CD4-positive, alpha-beta T cell (primary cell): ENCODE measurements around the gene PP2D1. TPM values are rescaled to one million over a fixed set of nuclear protein-coding genes. Genes with fewer than 3 reads are reported as not detected.

Experiments used
- ATAC-seq: fragments of 200-7000 bp; cut with Tn5 transposase; one replicate; pipeline ENCODE4 v1.10.0; 2022; ENCODE audit warnings: mild to moderate bottlenecking; ENCODE audit not compliant: poor library complexity
- CTCF ChIA-PET: fragments of 350-600 bp; sonication (Branson Sonifier 250); formaldehyde crosslinking; loops from one replicate; lab custom pipeline; 2021; ENCODE audit warnings: antibody characterized with exemption, inconsistent platforms; lab: Charles Lee
- POLR2A ChIA-PET: fragments of 350-600 bp; sonication (Branson Sonifier 250); formaldehyde crosslinking; loops from one replicate; lab custom pipeline; 2021; ENCODE audit warnings: antibody characterized with exemption, inconsistent platforms; lab: Charles Lee
- DNase-seq, 14 experiments: peaks; one replicate each; pipeline ENCODE4 v3.0.0-alpha.2; 2013 to 2020; ENCODE audit warnings: mixed read lengths in 2 of 14
- H3K27ac ChIP-seq, 2 donors: one replicate each; pipeline versions ENCODE4 v1.5.1 to v1.7.0; 2013; ENCODE audit warnings: low read length in 2 of 2, low read depth in 1 of 2, mild to moderate bottlenecking in 1 of 2
- H3K27me3 ChIP-seq, 2 experiments: 1 replicate in 1 of 2; 2 replicates in 1 of 2; pipeline versions ENCODE4 v1.6.1 to v1.7.0; 2013; ENCODE audit warnings: low read length in 2 of 2, control low read depth in 1 of 2, mild to moderate bottlenecking in 1 of 2, moderate library complexity in 1 of 2; ENCODE audit not compliant: insufficient read depth in 2 of 2, control insufficient read depth in 1 of 2
- H3K36me3 ChIP-seq: one replicate; pipeline ENCODE4 v1.6.1; 2013; ENCODE audit warnings: low read length, control low read depth; ENCODE audit not compliant: insufficient read depth
- H3K4me1 ChIP-seq: one replicate; pipeline ENCODE4 v1.6.1; 2013; ENCODE audit warnings: low read length, control low read depth; ENCODE audit not compliant: insufficient read depth
- H3K4me3 ChIP-seq: one replicate; pipeline ENCODE4 v1.5.1; 2013; ENCODE audit warnings: mild to moderate bottlenecking, low read length, moderate library complexity
- H3K9me3 ChIP-seq, 2 experiments: 1 replicate in 1 of 2; 2 replicates in 1 of 2; pipeline versions ENCODE4 v1.6.1 to v1.7.0; 2013; ENCODE audit warnings: low read length in 2 of 2, mild to moderate bottlenecking in 2 of 2, control low read depth in 1 of 2, moderate library complexity in 1 of 2; ENCODE audit not compliant: control insufficient read depth in 1 of 2, insufficient read depth in 1 of 2
- H3K27ac Mint-ChIP-seq: one replicate; pipeline ENCODE4 v1.8.0; 2020; ENCODE audit warnings: mixed read lengths
- H3K27me3 Mint-ChIP-seq: one replicate; pipeline ENCODE4 v1.8.0; 2021; ENCODE audit warnings: mixed read lengths
- H3K36me3 Mint-ChIP-seq: one replicate; pipeline ENCODE4 v1.8.0; 2021; ENCODE audit warnings: low read depth, mixed read lengths
- H3K4me1 Mint-ChIP-seq: one replicate; pipeline ENCODE4 v1.8.0; 2021; ENCODE audit warnings: low read depth, mixed read lengths
- H3K4me3 Mint-ChIP-seq: one replicate; pipeline ENCODE4 v1.8.0; 2020; ENCODE audit warnings: mild to moderate bottlenecking, mixed read lengths
- H3K9me3 Mint-ChIP-seq: one replicate; pipeline ENCODE4 v1.8.0; 2020; ENCODE audit warnings: mixed read lengths
- CTCF ChIP-seq: fragments of 200-600 bp; IDR thresholded peaks from one replicate; pipeline ENCODE4 v1.8.0; 2022; ENCODE audit warnings: antibody characterized with exemption, mild to moderate bottlenecking
- intact Hi-C, 2 experiments: fragments of 100-400 bp; cut with DNase I in 1 of 2; cut with micrococcal nuclease in 1 of 2; formaldehyde crosslinking; loops; one replicate each; pipeline versions ENCODE4 v1.15.1 to v1.9.0; 2023 to 2025; cut with DNase I, micrococcal nuclease
- total RNA-seq, 174 experiments: library from RNA in 2 of 174; stranded (reverse) in 2 of 174; gene quantifications; one replicate each; pipeline ENCODE4 v1.2.3 and lab custom pipeline; 2021 to 2026

Gene PP2D1
- total RNA-seq, 2 experiments from 2014 or later: not detected

DNA sequence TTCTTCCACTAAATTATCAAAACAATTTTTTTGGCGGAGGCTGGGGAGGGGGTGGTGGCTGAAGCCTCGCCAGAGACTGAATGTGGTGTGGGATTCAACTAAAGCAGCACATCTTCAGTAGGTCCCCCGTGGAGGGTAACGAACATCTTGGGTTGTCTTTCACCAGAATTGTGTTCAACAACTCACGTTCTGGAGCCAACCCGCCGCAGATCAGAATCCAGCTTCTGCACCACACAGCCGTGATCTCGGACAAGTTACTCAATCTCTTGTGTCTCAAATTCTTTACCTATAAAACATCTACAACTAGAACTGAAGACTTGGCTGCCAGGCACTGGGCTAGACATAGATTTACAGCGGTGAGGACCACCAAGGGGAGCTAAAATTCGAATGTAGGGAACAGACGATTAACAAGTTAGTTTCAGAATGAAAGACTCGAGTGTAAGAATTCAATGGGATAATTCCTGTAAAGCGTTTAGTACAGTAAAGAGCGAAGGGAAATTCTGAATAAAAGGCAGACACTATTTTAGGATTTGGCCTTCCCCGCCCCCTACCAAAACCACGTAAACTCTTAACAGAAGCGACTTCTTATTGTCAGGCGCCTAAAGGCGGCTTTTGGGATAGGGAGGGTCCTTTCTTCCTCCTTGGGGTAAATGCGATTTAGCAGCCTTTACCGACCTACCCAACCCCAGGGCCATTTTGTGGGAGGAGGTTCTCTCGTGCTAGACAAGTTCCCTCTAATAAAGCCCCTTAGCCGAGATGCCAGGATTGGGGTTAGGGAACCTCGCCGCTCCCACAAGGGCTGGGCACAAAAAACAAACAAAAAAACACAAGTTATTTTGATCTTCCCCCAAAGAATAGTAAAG lies 65.9 kb downstream of the PP2D1 start:
- H3K9me3 Mint-ChIP-seq: no peaks in the 10 kb centered on the region
- H3K27ac ChIP-seq: peak overlapping the region; percentile 94 to 98
- H3K4me1 Mint-ChIP-seq: peaks cover 53% of the 10 kb centered on the region
- H3K36me3 ChIP-seq: peaks cover 7% of the 10 kb centered on the region
- H3K9me3 ChIP-seq: no peaks in the 10 kb centered on the region
- peak overlapping the region; percentile 100 for H3K4me3 Mint-ChIP-seq
- no peak for TF ChIP-seq CTCF
- peak overlapping the region; percentile 97 for H3K27ac Mint-ChIP-seq
- CTCF ChIA-PET: no interaction called here
- peaks cover 27% of the 10 kb centered on the region for H3K4me1 ChIP-seq
- POLR2A ChIA-PET: interaction anchor here (1.2 to 3.5 kb wide), 2 partner anchors 95 to 96 kb away, joined by 6 to 48 read pairs; partner anchors contain the start of gene KAT2B
- no peaks in the 10 kb centered on the region for H3K27me3 Mint-ChIP-seq
- H3K4me3 ChIP-seq: peak overlapping the region; percentile 97
- intact Hi-C loops: loop anchor here (2.0 to 10.0 kb wide), 4 partner anchors 95 to 801 kb away; partner anchors contain the start of genes KAT2B (in 1 of the 2), KCNH8 (in 1 of the 2) and SGO1 (in 1 of the 2)
- peak; percentile 1 for ATAC-seq
- H3K27me3 ChIP-seq: no peaks in the 10 kb centered on the region
- peak in 3 of 14 experiments; percentile 7 to 28 (median 23) for DNase-seq
- H3K36me3 Mint-ChIP-seq: peaks cover 31% of the 10 kb centered on the region

DNA sequence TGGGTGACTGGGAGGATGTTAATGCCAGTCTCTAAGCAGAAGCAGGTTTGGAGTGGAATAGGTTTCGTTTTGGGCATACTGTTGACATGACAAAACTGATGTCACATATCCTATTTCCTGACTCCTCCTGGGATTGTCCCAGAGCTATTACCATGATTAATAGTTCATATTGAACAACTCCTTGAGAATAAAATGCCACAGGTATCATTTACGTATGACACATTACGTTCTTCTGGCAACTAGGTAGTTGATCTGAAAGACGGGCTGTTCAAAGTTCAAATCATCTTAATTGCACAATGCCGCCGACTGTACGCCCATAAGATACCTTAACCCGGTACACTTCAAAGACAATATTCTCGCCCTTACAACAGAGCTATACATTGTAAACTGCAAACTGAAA lies 66.5 kb downstream of the PP2D1 start:
- Histone ChIP-seq H3K27me3 (no peaks in the 10 kb centered on the region), H3K9me3 (no peaks in the 10 kb centered on the region), H3K4me3 (no peak overlapping the region), H3K4me1 (peaks cover 27% of the 10 kb centered on the region), H3K36me3 (peaks cover 1% of the 10 kb centered on the region), H3K27ac (no peak overlapping the region)
- no peak for ATAC-seq
- Mint-ChIP-seq H3K9me3 (no peaks in the 10 kb centered on the region), H3K27me3 (no peaks in the 10 kb centered on the region), H3K36me3 (peaks cover 25% of the 10 kb centered on the region), H3K4me3 (peak overlapping the region; percentile 100), H3K4me1 (peaks cover 47% of the 10 kb centered on the region), H3K27ac (peak overlapping the region; percentile 97)
- intact Hi-C loops: loop anchor here (5.0 to 10.0 kb wide), 2 partner anchors 112 to 801 kb away; partner anchors contain the start of gene KCNH8 (in 1 of the 2)
- TF ChIP-seq CTCF: no peak
- ChIA-PET CTCF (no interaction called here), POLR2A (interaction anchor here (1.2 kb wide), 1 partner anchor 96 kb away, joined by 6 read pairs; no protein-coding TSS in a partner anchor)
- no peak for DNase-seq

- ChIA-PET CTCF (no interaction called here), POLR2A (no interaction called here)
- Mint-ChIP-seq H3K4me1 (peaks cover 9% of the 10 kb centered on the region), H3K4me3 (no peak overlapping the region), H3K27me3 (no peaks in the 10 kb centered on the region), H3K36me3 (peaks cover under 1% of the 10 kb centered on the region), H3K27ac (no peak overlapping the region), H3K9me3 (peaks cover 2% of the 10 kb centered on the region)
- no peak overlapping the region for H3K4me3 ChIP-seq
- intact Hi-C loops: loop anchor here in 1 of 2 experiments (10.0 kb wide), 1 partner anchor 796 kb away; the partner anchor contains the start of gene KCNH8
- no peak overlapping the region for H3K27ac ChIP-seq
- DNase-seq (no peak), ATAC-seq (no peak)
- TF ChIP-seq CTCF: no peak
- H3K36me3 ChIP-seq: no peaks in the 10 kb centered on the region
- no peaks in the 10 kb centered on the region for H3K9me3 ChIP-seq
- H3K27me3 ChIP-seq: no peaks in the 10 kb centered on the region
- peaks cover 1% of the 10 kb centered on the region for H3K4me1 ChIP-seq
Measured at GRCh38 chr3:19940643-19941042, 71.4 kb downstream of the PP2D1 start.
